HepG2 (cell line): Measurements from ENCODE around the gene CREG1. TPM values are rescaled to one million over a fixed set of nuclear protein-coding genes. Genes with fewer than 3 reads are reported as not detected.

Source experiments
- ATF7 ChIP-seq, 2 experiments: fragments of 450-650 bp in 1 of 2; sonication (generic) in 1 of 2; formaldehyde crosslinking in 1 of 2; IDR thresholded peaks; 2 replicates each; pipeline versions ENCODE4 v1.4.0 to v1.6.1; 2016 to 2020; ENCODE audit warnings: antibody characterized with exemption in 1 of 2, mild to moderate bottlenecking in 1 of 2, missing genetic modification reagents in 1 of 2
- CTCF ChIP-seq: sonication (generic); formaldehyde crosslinking; IDR thresholded peaks from 2 replicates; pipeline ENCODE4 v1.5.0; 2020; ENCODE audit warnings: mild to moderate bottlenecking, missing genetic modification reagents, moderate library complexity
- EHMT2 ChIP-seq: fragments of 200-600 bp; sonication (generic); IDR thresholded peaks from 2 replicates; pipeline ENCODE4 v1.7.0; 2017; ENCODE audit warnings: antibody characterized with exemption, low read depth, low read length, borderline replicate concordance
- FOXJ3 ChIP-seq: sonication (generic); formaldehyde crosslinking; IDR thresholded peaks from 2 replicates; pipeline ENCODE4 v1.4.0; 2020; ENCODE audit warnings: missing genetic modification reagents, mild to moderate bottlenecking, borderline replicate concordance
- GFI1 ChIP-seq: sonication (generic); formaldehyde crosslinking; IDR thresholded peaks from 2 replicates; pipeline ENCODE4 v1.5.0; 2020; ENCODE audit warnings: missing genetic modification reagents, mild to moderate bottlenecking, borderline replicate concordance
- KLF11 ChIP-seq: IDR thresholded peaks from 2 replicates; pipeline ENCODE4 v1.6.1; 2016; ENCODE audit warnings: missing compliant biosample characterization
- NFRKB ChIP-seq: fragments of 450-650 bp; IDR thresholded peaks from 2 replicates; pipeline ENCODE4 v1.6.1; 2017
- RFX3 ChIP-seq: IDR thresholded peaks from 2 replicates; pipeline ENCODE4 v1.6.1; 2016; ENCODE audit warnings: missing biosample characterization, missing genetic modification reagents
- SMAD1 ChIP-seq: sonication (generic); formaldehyde crosslinking; IDR thresholded peaks from 2 replicates; pipeline ENCODE4 v1.4.0; 2020; ENCODE audit warnings: missing genetic modification reagents, low read depth, mild to moderate bottlenecking, borderline replicate concordance
- ZBTB34 ChIP-seq: sonication (generic); formaldehyde crosslinking; IDR thresholded peaks from 2 replicates; pipeline ENCODE4 v1.8.0; 2022; ENCODE audit warnings: mild to moderate bottlenecking, missing genetic modification reagents
- ZBTB44 ChIP-seq: sonication (generic); formaldehyde crosslinking; IDR thresholded peaks from 2 replicates; pipeline ENCODE4 v1.4.0; 2020; ENCODE audit warnings: missing genetic modification reagents
- ZC3H4 ChIP-seq: sonication (generic); formaldehyde crosslinking; IDR thresholded peaks from 2 replicates; pipeline ENCODE4 v1.4.0; 2020; ENCODE audit warnings: missing genetic modification reagents, borderline replicate concordance
- ZNF225 ChIP-seq: sonication (generic); formaldehyde crosslinking; IDR thresholded peaks from 2 replicates; pipeline ENCODE4 v1.4.0; 2020; ENCODE audit warnings: mild to moderate bottlenecking, missing genetic modification reagents
- ZNF230 ChIP-seq: sonication (generic); formaldehyde crosslinking; IDR thresholded peaks from 2 replicates; pipeline ENCODE4 v1.4.0; 2020; ENCODE audit warnings: mild to moderate bottlenecking, missing genetic modification reagents
- ZNF570 ChIP-seq: sonication (generic); formaldehyde crosslinking; IDR thresholded peaks from 2 replicates; pipeline ENCODE4 v1.4.0; 2020; ENCODE audit warnings: mild to moderate bottlenecking, missing genetic modification reagents, borderline replicate concordance
- ZNF639 ChIP-seq: conservative IDR thresholded peaks from 2 replicates; pipeline ENCODE4 v1.6.1; 2018; ENCODE audit warnings: missing genetic modification reagents
- ZNF652 ChIP-seq: IDR thresholded peaks from 2 replicates; pipeline ENCODE4 v1.6.1; 2016; ENCODE audit warnings: low read depth, borderline replicate concordance
- ZNF766 ChIP-seq: sonication (generic); formaldehyde crosslinking; IDR thresholded peaks from 2 replicates; pipeline ENCODE4 v1.5.0; 2020; ENCODE audit warnings: missing genetic modification reagents, borderline replicate concordance
- ZNF772 ChIP-seq: sonication (generic); formaldehyde crosslinking; IDR thresholded peaks from 2 replicates; pipeline ENCODE4 v1.5.0; 2020; ENCODE audit warnings: mild to moderate bottlenecking, missing genetic modification reagents
- ZNF816 ChIP-seq: sonication (generic); formaldehyde crosslinking; IDR thresholded peaks from 2 replicates; pipeline ENCODE4 v1.8.0; 2022; ENCODE audit warnings: missing genetic modification reagents, mild to moderate bottlenecking, borderline replicate concordance
- ZSCAN29 ChIP-seq: sonication (generic); formaldehyde crosslinking; conservative IDR thresholded peaks from 2 replicates; pipeline ENCODE4 v1.4.0; 2020; ENCODE audit warnings: mild to moderate bottlenecking, missing genetic modification reagents
- polyA plus RNA-seq, 8 experiments: library from polyadenylated mRNA; depleted of rRNA in 3 of 8; stranded (reverse) in 7 of 8; unstranded in 1 of 8; fragments of >200 nt; fragmentation: Illumina TruSeq in 4 of 8; extraction: Trizol in 4 of 8; gene quantifications; 2 replicates each; pipeline versions ENCODE4 v1.2.1 to v1.2.3, GENCODE V29; 2011 to 2016; ENCODE audit warnings: low read depth in 4 of 8, missing spikeins in 1 of 8, mixed read lengths in 1 of 8; ENCODE audit not compliant: insufficient read depth in 1 of 8
- total RNA-seq, 5 experiments: library from RNA; depleted of rRNA; stranded (reverse); fragments of >200 nt; fragmentation: Illumina TruSeq; extraction: Trizol; gene quantifications; 2 replicates each; pipeline ENCODE4 v1.2.3, GENCODE V29; 2016; ENCODE audit warnings: low read depth in 1 of 5

CREG1 gene
- total and polyA plus RNA-seq, 2 of the 13 experiments (the other 11 are each of a cell fraction or from before 2014, with no cell fraction given): 31.3 to 33.5 TPM

GRCh38 chr1:167553136-167554027 lies at the start of gene CREG1 (continued):
- TF ChIP-seq ZBTB34 (no peak), RFX3 (CRISPR knock-in tag) (no peak), EHMT2 (no peak), FOXJ3 (CRISPR knock-in tag) (no peak), NFRKB (no peak), ZBTB44 (CRISPR knock-in tag) (no peak), ZNF772 (CRISPR knock-in tag) (peak; percentile 44; the same call in 1 of the 2 replicates), ZNF230 (no peak), ZNF570 (no peak), ZNF639 (CRISPR knock-in tag) (no peak), ZNF652 (no peak), ZNF225 (no peak; the same call in 1 of the 2 replicates), ZNF816 (no peak), ZSCAN29 (CRISPR knock-in tag) (no peak), ATF7 (IDR thresholded peaks at IDR 0.05) (no peak), ATF7 (CRISPR knock-in tag; IDR thresholded peaks at IDR 0.05) (no peak), ZC3H4 (no peak), SMAD1 (0 out of 2 replicates have a peak, but pooled peaks have one; percentile 44), GFI1 (CRISPR knock-in tag) (no peak; the same call in 1 of the 2 replicates), ZNF766 (CRISPR knock-in tag) (0 out of 2 replicates have a peak, but pooled peaks have one; percentile 78), CTCF (CRISPR knock-in tag) (no peak), KLF11 (CRISPR knock-in tag) (no peak)
